H1 (cell line): ENCODE measurements around the gene FAM174B. TPM values are rescaled to one million over a fixed set of nuclear protein-coding genes. Genes with fewer than 3 reads are reported as not detected.
A peak's percentile ranks its signal among the peaks of the same experiment; 100 is the strongest.

ENCODE experiments used
- CTCF ChIA-PET: fragments of 300-600 bp; sonication (Branson Sonifier 250); formaldehyde crosslinking; loops from one replicate; lab custom pipeline; 2021; ENCODE audit not compliant: partially characterized antibody; lab: Charles Lee
- POLR2A ChIA-PET: fragments of 300-600 bp; sonication (Branson Sonifier 250); formaldehyde crosslinking; loops from one replicate; lab custom pipeline; 2021; ENCODE audit warnings: inconsistent platforms; ENCODE audit not compliant: partially characterized antibody; lab: Charles Lee
- DNase-seq, 2 experiments: peaks; one replicate each; pipeline versions ENCODE4 v3.0.0 to v3.0.0-alpha.2; 2010 to 2022; ENCODE audit warnings: low spot score in 2 of 2, low read depth in 1 of 2, mixed read lengths in 1 of 2
- FAIRE-seq: peaks from 2 replicates; lab custom pipeline; 2011; peaks lifted over from hg19 to GRCh38; lab: Jason Lieb, UNC
- H2AFZ ChIP-seq: 2 replicates; pipeline ENCODE4 v1.8.1; 2012; ENCODE audit warnings: low read length, inconsistent platforms
- H2AK5ac ChIP-seq: 2 replicates; pipeline ENCODE4 v1.6.1; 2013; ENCODE audit warnings: low read depth, low read length
- H2BK120ac ChIP-seq: replicated peaks from 2 replicates; pipeline ENCODE3; 2013; ENCODE audit warnings: low read depth, low read length, inconsistent platforms
- H2BK12ac ChIP-seq: 2 replicates; pipeline ENCODE4 v1.6.1; 2013; ENCODE audit warnings: low read depth, low read length
- H2BK15ac ChIP-seq: 2 replicates; pipeline ENCODE4 v1.6.1; 2013; ENCODE audit warnings: low read length
- H2BK20ac ChIP-seq: 2 replicates; pipeline ENCODE4 v1.6.1; 2013; ENCODE audit warnings: low read length
- H2BK5ac ChIP-seq: 2 replicates; pipeline ENCODE4 v1.6.1; 2013; ENCODE audit warnings: low read depth, low read length
- H3K14ac ChIP-seq: 2 replicates; pipeline ENCODE4 v1.6.1; 2013; ENCODE audit warnings: inconsistent platforms; ENCODE audit not compliant: insufficient read length
- H3K18ac ChIP-seq: 2 replicates; pipeline ENCODE4 v1.6.1; 2013; ENCODE audit warnings: low read length; ENCODE audit errors: extremely low read depth
- H3K23ac ChIP-seq: 2 replicates; pipeline ENCODE4 v1.6.1; 2013; ENCODE audit warnings: inconsistent platforms; ENCODE audit not compliant: insufficient read length
- H3K23me2 ChIP-seq: 2 replicates; pipeline ENCODE4 v1.6.1; 2013; ENCODE audit warnings: low read depth, low read length
- H3K27ac ChIP-seq: 2 replicates; pipeline ENCODE4 v1.6.1; 2011; ENCODE audit warnings: low read depth, low read length, inconsistent platforms
- H3K27me3 ChIP-seq, 4 experiments: replicated peaks in 1 of 4; 1 replicate in 1 of 4; 2 replicates in 3 of 4; pipeline versions ENCODE4 v1.6.1 to v1.8.1; 2011 to 2013; ENCODE audit warnings: low read length in 3 of 4, mild to moderate bottlenecking in 3 of 4, inconsistent platforms in 2 of 4, mixed read lengths in 2 of 4, moderate library complexity in 1 of 4; ENCODE audit not compliant: control insufficient read depth in 3 of 4, insufficient read depth in 3 of 4; ENCODE audit errors: extremely low read depth in 1 of 4
- H3K36me3 ChIP-seq, 4 experiments: 2 replicates each; pipeline versions ENCODE4 v1.6.1 to v1.8.1; 2011 to 2013; ENCODE audit warnings: mild to moderate bottlenecking in 4 of 4, low read length in 3 of 4, moderate library complexity in 2 of 4, control low read depth in 1 of 4, inconsistent platforms in 1 of 4; ENCODE audit not compliant: insufficient read depth in 4 of 4, control insufficient read depth in 2 of 4
- H3K4ac ChIP-seq: replicated peaks from 2 replicates; pipeline ENCODE3; 2013; ENCODE audit warnings: low read length, low read depth, mixed read lengths, inconsistent platforms; ENCODE audit not compliant: insufficient read length
- H3K4me1 ChIP-seq, 4 experiments: replicated peaks in 1 of 4; 1 replicate in 1 of 4; 2 replicates in 3 of 4; pipeline versions ENCODE4 v1.6.1 to v1.8.1; 2011 to 2013; ENCODE audit warnings: low read length in 3 of 4, inconsistent platforms in 2 of 4, mixed read lengths in 1 of 4; ENCODE audit not compliant: insufficient read depth in 4 of 4, control insufficient read depth in 3 of 4
- H3K4me2 ChIP-seq, 2 experiments: 2 replicates each; pipeline versions ENCODE4 v1.6.1 to v1.8.1; 2011 to 2013; ENCODE audit warnings: low read depth in 2 of 2, low read length in 2 of 2, control low read depth in 1 of 2, inconsistent platforms in 1 of 2, mild to moderate bottlenecking in 1 of 2; ENCODE audit not compliant: insufficient read depth in 1 of 2
- H3K4me3 ChIP-seq, 4 experiments: fragments of 200-600, 300-600 bp in 1 of 4; sonication (generic), shearing (Covaris generic), sonication (Bioruptor Twin) in 1 of 4; 2 replicates each; pipeline versions ENCODE4 v1.5.1 to v1.8.1; 2011 to 2016; ENCODE audit warnings: low read length in 4 of 4, low read depth in 3 of 4, control low read depth in 2 of 4, inconsistent platforms in 2 of 4, mild to moderate bottlenecking in 2 of 4, mixed read lengths in 1 of 4, moderate library complexity in 1 of 4; ENCODE audit not compliant: insufficient read depth in 2 of 4; ENCODE audit errors: extremely low read depth in 1 of 4
- H3K56ac ChIP-seq: replicated peaks from 2 replicates; pipeline ENCODE3; 2013; ENCODE audit warnings: low read depth, mild to moderate bottlenecking, mixed read lengths, low read length, inconsistent platforms; ENCODE audit not compliant: insufficient read length
- H3K79me1 ChIP-seq: 2 replicates; pipeline ENCODE4 v1.6.1; 2013; ENCODE audit warnings: low read depth, low read length, control low read depth
- H3K79me2 ChIP-seq, 2 experiments: 2 replicates each; pipeline versions ENCODE4 v1.6.1 to v1.8.1; 2012 to 2013; ENCODE audit warnings: low read length in 2 of 2, mild to moderate bottlenecking in 2 of 2, inconsistent platforms in 1 of 2; ENCODE audit not compliant: insufficient read depth in 2 of 2, control insufficient read depth in 1 of 2
- H3K9ac ChIP-seq, 4 experiments: replicated peaks in 1 of 4; 1 replicate in 1 of 4; 2 replicates in 3 of 4; pipeline versions ENCODE4 v1.6.1 to v1.8.1; 2011 to 2013; ENCODE audit warnings: low read depth in 3 of 4, low read length in 3 of 4, control low read depth in 2 of 4, mild to moderate bottlenecking in 2 of 4, moderate library complexity in 2 of 4, inconsistent platforms in 1 of 4; ENCODE audit errors: extremely low read depth in 1 of 4
- H3K9me3 ChIP-seq, 2 experiments: 2 replicates each; pipeline versions ENCODE4 v1.6.1 to v1.8.1; 2012 to 2013; ENCODE audit warnings: mild to moderate bottlenecking in 2 of 2, moderate library complexity in 2 of 2, control low read depth in 1 of 2, inconsistent platforms in 1 of 2, low read depth in 1 of 2, low read length in 1 of 2, mixed read lengths in 1 of 2; ENCODE audit not compliant: insufficient read depth in 2 of 2
- H4K20me1 ChIP-seq, 2 experiments: replicated peaks in 1 of 2; 2 replicates each; pipeline versions ENCODE3 to v1.8.1; 2011 to 2013; ENCODE audit warnings: inconsistent platforms in 2 of 2, low read length in 2 of 2, mild to moderate bottlenecking in 1 of 2; ENCODE audit not compliant: insufficient read depth in 2 of 2, control insufficient read depth in 1 of 2
- H4K5ac ChIP-seq: 2 replicates; pipeline ENCODE4 v1.6.1; 2013; ENCODE audit warnings: low read length, low read depth, mixed read lengths, inconsistent platforms; ENCODE audit not compliant: insufficient read length
- H4K8ac ChIP-seq: 2 replicates; pipeline ENCODE4 v1.8.0; 2013; ENCODE audit warnings: mild to moderate bottlenecking, moderate library complexity, low read length, inconsistent platforms; ENCODE audit not compliant: insufficient read depth; ENCODE audit errors: extremely low read depth
- H4K91ac ChIP-seq: replicated peaks from 2 replicates; pipeline ENCODE3; 2013; ENCODE audit warnings: low read length, mixed read lengths, inconsistent platforms; ENCODE audit not compliant: insufficient read length
- BCL11A ChIP-seq, 2 experiments: IDR thresholded peaks; one replicate each; pipeline ENCODE4 v1.6.1; 2011; ENCODE audit warnings: low read depth in 2 of 2, low read length in 2 of 2, mild to moderate bottlenecking in 2 of 2
- KDM1A ChIP-seq: fragments of 200-600, 300-600 bp; sonication (generic); IDR thresholded peaks from 2 replicates; pipeline ENCODE4 v1.7.1; 2016; ENCODE audit warnings: mild to moderate bottlenecking, low read length, borderline replicate concordance
- NANOG ChIP-seq: IDR thresholded peaks from 2 replicates; pipeline ENCODE4 v1.6.1; 2011; ENCODE audit warnings: low read length, low read depth, mild to moderate bottlenecking, inconsistent platforms; ENCODE audit not compliant: insufficient read depth, poor library complexity, severe bottlenecking
- SIN3A ChIP-seq, 2 experiments: IDR thresholded peaks in 1 of 2; conservative IDR thresholded peaks in 1 of 2; 2 replicates each; pipeline ENCODE4 v1.6.1; 2011 to 2012; ENCODE audit warnings: low read length in 2 of 2, improper control_type of control experiment in 1 of 2, low read depth in 1 of 2, mild to moderate bottlenecking in 1 of 2
- TAF7 ChIP-seq: optimal IDR thresholded peaks from 2 replicates; pipeline ENCODE3; 2011; ENCODE audit warnings: low read depth, mild to moderate bottlenecking, inconsistent platforms, low read length, moderate library complexity, borderline replicate concordance
- YY1 ChIP-seq: IDR thresholded peaks from 2 replicates; pipeline ENCODE4 v1.6.1; 2011; ENCODE audit warnings: low read depth, mild to moderate bottlenecking, low read length
- ZNF274 ChIP-seq: IDR thresholded peaks from 2 replicates; pipeline ENCODE4 v1.7.0; 2012; ENCODE audit warnings: low read length, borderline replicate concordance; ENCODE audit errors: extremely low read depth
- WGBS, 2 experiments: shearing (Covaris generic) in 1 of 2; methylation state at CpG; one replicate each; pipeline versions ENCODE4 v1.1.6 to v1.1.7; 2013 to 2015; ENCODE audit warnings: low lambda C conversion rate in 2 of 2, mixed read lengths in 2 of 2, inconsistent platforms in 1 of 2, low coverage in 1 of 2, missing lambda C conversion rate in 1 of 2; ENCODE audit not compliant: insufficient replicate concordance in 2 of 2, insufficient coverage in 1 of 2, insufficient read length in 1 of 2; ENCODE audit errors: extremely low coverage in 1 of 2, missing lambda C conversion rate in 1 of 2; 5-methylcytosine and 5-hydroxymethylcytosine counted together
- polyA plus RNA-seq, 7 experiments: library from polyadenylated mRNA; depleted of rRNA in 3 of 7; stranded (reverse) in 5 of 7; unstranded in 2 of 7; fragments of >200 nt in 5 of 7; fragments of 200-250 nt in 2 of 7; gene quantifications; 1 replicate in 5 of 7; 2 replicates in 1 of 7; 4 replicates in 1 of 7; pipeline versions ENCODE4 v1.2.1 to v1.2.3, GENCODE V29; 2011 to 2013; ENCODE audit warnings: missing spikeins in 2 of 7, mixed read lengths in 2 of 7
- total RNA-seq: library from RNA; stranded (reverse); fragmentation: NEBNext Ultra II Directional; extraction: Animal tissue kit (Norgen Biotek cat#: 25700); gene quantifications from 2 replicates; pipeline ENCODE4 v1.2.1, GENCODE V29; 2021

FAM174B gene
- total and polyA plus RNA-seq, 2 of the 8 experiments (the other 6 are each of a cell fraction or from before 2014, with no cell fraction given), result 9.3 to 35.2 TPM

GRCh38 chr15:92664178-92664900 lies 8.8 kb upstream of the FAM174B start:
- H3K36me3 ChIP-seq, result no peaks in the 10 kb centered on the region
- H3K23ac ChIP-seq, result no peak overlapping the region
- H3K27me3 ChIP-seq, result no peaks in the 10 kb centered on the region; a peak in 1 of 7 replicates
- H4K5ac ChIP-seq, result no peak overlapping the region
- H3K27ac ChIP-seq, result no peak overlapping the region
- H3K56ac ChIP-seq, result no peak overlapping the region
- no peak overlapping the region for H2BK12ac ChIP-seq
- H3K4ac ChIP-seq, result no peak overlapping the region
- H3K9me3 ChIP-seq, result no peaks in the 10 kb centered on the region
- no peak for DNase-seq
- CTCF ChIA-PET, result interaction anchor here (0.8 to 1.7 kb wide), 6 partner anchors 9 to 209 kb away, joined by 3 to 5 read pairs (median 4); partner anchors contain the start of gene FAM174B
- no peak overlapping the region for H3K18ac ChIP-seq
- no peak overlapping the region for H2BK120ac ChIP-seq
- H3K9ac ChIP-seq, result no peak overlapping the region
- H3K79me1 ChIP-seq, result no peaks in the 10 kb centered on the region
- no peaks in the 10 kb centered on the region; the same call in 1 of the 2 replicates for H3K23me2 ChIP-seq
- no peak overlapping the region for H4K91ac ChIP-seq
- H3K4me2 ChIP-seq, result no peak overlapping the region
- WGBS, 2 experiments, result 87% methylated on average over 12 of the region's 12 CpGs; no CpG with 5 or more reads in 1 of the 2 experiments
- 0 out of 2 replicates have a peak overlapping the region, but pooled peaks have one; percentile 23 for H4K8ac ChIP-seq
- H4K20me1 ChIP-seq, result no peaks in the 10 kb centered on the region
- peaks cover 3 to 12% (median 8%) of the 10 kb centered on the region in 4 experiments for H3K4me1 ChIP-seq
- no peak overlapping the region for H3K4me3 ChIP-seq
- no peaks in the 10 kb centered on the region for H3K79me2 ChIP-seq
- 0 out of 2 replicates have a peak overlapping the region, but pooled peaks have one; percentile 82 for H2BK15ac ChIP-seq
- FAIRE-seq, result no peak
- H3K14ac ChIP-seq, result no peak overlapping the region
- no peak overlapping the region for H2AFZ ChIP-seq
- no peak overlapping the region for H2BK20ac ChIP-seq
- peak overlapping the region; percentile 55; the same call in 1 of the 2 replicates for H2BK5ac ChIP-seq
- POLR2A ChIA-PET, result interaction anchor here (0.8 to 1.8 kb wide), 3 partner anchors 9 to 16 kb away, joined by 3 to 5 read pairs (median 3); no protein-coding TSS in a partner anchor
- no peak for TF ChIP-seq ZNF274
- TF ChIP-seq SIN3A (conservative IDR thresholded peaks at IDR 0.05 in 1 of 2, IDR thresholded peaks at IDR 0.05 in 1 of 2; ENCODE audit: low read depth in 1 of 2, low read length in 2 of 2), result no peak
- no peak for TF ChIP-seq KDM1A
- TF ChIP-seq BCL11A (IDR thresholded peaks at IDR 0.05; ENCODE audit: low read depth in 2 of 2, low read length in 2 of 2), result no peak
- TF ChIP-seq TAF7, result no peak
- TF ChIP-seq YY1, result no peak
- TF ChIP-seq NANOG, result no peak
- H2AK5ac ChIP-seq, result no peak overlapping the region
